Inflammatory macrophage treated with lipopolysaccharide for 4 hours (primary cell): Measurements from ENCODE around the gene FER1L5.

Experiments used
- DNase-seq: peaks from one replicate; pipeline ENCODE4 v3.0.0-alpha.2; 2020

The FER1L5 gene

DNA sequence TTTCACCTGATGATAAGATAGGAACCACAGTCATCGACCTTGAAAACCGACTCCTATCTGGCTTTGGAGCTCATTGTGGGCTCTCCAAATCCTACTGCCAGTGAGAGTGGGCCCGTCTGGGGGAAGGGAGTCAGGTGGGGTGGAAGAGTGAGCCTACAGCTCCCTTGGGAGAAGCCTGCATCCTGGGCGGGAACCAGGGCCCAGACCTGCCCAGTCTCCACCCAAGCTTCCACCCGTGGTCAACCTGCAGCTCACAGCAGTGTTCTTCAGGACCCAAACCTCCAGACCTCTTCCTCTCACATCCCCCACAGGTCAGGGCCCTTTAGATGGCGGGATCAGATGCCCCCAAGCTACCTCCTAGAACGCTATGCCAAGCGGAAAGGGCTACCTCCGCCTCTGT lies 57.1 kb downstream of the FER1L5 start:
- DNase-seq, result no peak

GRCh38 chr2:96700086-96700485 lies 57.5 kb downstream of the FER1L5 start:
- DNase-seq, result no peak

GRCh38 chr2:96701636-96702035 lies 59.1 kb downstream of the FER1L5 start:
- DNase-seq, result no peak

DNA sequence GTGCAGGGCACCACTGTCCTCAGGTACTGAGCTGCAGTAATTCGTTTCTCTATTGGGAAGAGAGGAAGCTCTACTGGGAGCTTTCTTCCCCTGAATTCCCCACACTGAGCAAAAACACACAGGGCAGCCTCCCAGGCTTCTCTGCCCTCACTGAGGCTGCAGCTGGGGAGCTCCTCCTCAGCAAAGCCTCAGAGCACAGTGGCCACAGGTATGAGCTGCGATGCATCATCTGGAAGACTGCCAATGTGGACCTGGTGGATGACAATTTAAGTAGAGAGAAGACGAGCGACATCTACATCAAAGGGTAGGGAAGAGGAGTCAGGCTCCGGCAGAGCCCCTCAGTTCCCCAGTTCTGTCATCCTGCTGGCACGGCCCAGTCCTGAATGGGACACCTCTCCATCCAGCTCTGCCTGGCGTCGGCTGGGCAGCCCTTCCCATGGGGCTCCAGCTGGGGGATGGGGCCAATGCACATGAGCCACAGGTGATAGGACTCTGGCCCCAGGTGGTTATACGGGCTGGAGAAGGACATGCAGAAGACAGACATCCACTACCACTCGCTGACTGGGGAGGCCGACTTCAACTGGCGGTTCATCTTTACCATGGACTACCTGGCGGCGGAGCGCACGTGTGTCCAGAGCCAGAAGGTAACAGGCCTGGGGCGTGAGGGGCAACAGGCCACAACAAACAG lies 59.7 kb downstream of the FER1L5 start:
- no peak for DNase-seq

- no peak for DNase-seq
Measured at GRCh38 chr2:96703021-96703751, 60.6 kb downstream of the FER1L5 start.

GRCh38 chr2:96710985-96711384 lies 68.4 kb downstream of the FER1L5 start:
- DNase-seq, result no peak

DNA sequence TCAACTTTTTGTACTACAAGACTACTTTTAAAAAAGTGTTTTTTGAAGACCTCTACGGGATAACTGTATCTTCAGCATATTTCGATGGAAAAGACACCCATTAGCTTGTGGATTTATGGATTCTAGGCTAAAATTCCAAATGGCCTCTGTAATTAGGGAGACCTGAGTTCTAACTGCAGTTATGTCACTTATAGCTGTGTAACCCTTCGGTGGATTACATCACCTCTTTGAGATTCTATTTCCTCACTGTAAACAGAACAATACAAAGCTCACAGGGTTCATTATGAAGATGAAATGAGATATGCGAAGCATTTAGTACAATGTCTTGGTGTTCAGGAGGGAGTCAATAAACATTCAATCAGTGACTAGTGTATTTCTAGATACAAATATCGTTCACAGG lies 73.1 kb downstream of the FER1L5 start:
- peak; percentile 39 for DNase-seq

DNA sequence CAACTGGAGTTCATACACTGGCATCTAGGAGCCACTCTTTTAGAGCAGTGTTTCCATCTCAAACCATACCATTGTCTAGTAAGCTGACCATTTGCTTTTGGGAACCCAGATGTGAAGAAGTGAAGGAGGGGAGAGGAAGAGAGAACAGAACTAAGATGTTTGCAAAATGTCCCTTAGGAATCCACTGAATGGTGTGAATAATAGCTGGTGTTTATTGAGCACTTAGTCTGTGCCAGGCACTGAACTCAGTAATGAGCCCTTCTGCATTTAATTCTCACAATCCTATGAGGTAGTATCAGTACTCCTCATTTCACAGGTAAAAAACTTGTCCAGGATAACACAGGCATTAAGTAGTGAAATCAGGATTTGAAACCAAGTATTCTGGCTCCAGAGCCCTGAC lies 73.8 kb downstream of the FER1L5 start:
- no peak for DNase-seq

DNA sequence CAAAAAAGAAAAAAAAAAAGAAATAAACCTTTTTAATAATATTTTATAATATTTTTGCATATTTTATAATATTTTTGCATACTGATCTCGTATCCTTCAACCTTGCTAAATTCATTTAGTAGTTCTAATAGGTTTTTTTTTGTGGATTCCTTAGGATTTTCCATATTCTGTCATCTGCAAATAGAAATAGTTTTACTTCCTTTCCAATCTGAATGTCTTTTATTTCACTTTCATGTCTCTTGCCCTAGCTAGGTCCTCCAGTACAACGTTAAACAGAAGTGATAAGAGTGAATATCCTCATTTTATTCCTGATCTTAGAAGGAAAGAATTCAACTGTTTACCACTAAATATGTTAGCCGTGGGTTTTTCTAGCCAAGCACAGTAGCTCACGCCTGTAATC lies 83.6 kb downstream of the FER1L5 start:
- peak; percentile 79 for DNase-seq

DNA sequence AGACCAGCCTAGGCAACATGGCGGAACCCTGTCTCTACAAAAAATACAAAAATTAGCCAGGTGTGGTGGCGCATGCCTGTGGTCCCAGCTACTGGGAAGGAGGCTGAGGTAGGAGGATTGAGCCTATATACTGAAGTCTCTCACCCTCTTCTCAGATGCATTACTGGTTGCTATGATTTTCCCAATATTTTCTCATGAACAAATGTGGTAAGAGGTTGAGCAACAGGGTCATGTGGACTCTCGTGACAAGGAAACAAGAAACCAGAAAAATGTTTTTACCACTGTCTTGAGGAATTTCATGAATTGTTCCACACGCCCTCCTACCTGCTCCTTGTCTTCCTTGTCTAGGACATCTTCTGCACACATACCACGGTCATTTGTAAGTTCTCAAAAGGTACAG lies 84.9 kb downstream of the FER1L5 start:
- peak; percentile 84 for DNase-seq

DNA sequence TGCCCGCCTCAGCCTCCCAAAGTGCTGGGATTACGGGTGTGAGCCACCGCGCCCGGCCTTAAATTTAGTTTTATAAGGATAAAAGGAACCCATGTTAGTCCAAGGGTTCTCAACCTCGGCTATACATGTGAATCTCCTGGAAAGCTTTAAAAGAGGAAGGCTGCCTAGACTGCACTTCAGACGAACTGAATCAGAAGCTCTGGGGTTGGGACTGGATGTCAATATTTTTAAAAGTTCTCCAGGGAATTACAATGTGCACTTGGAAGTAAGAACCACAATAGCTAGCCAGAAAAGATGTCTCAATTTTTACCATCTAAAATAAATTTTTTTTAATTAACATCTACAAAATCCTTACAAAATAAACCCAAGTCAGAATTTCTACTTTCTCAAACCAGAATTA lies 87.2 kb downstream of the FER1L5 start:
- DNase-seq, result no peak

DNA sequence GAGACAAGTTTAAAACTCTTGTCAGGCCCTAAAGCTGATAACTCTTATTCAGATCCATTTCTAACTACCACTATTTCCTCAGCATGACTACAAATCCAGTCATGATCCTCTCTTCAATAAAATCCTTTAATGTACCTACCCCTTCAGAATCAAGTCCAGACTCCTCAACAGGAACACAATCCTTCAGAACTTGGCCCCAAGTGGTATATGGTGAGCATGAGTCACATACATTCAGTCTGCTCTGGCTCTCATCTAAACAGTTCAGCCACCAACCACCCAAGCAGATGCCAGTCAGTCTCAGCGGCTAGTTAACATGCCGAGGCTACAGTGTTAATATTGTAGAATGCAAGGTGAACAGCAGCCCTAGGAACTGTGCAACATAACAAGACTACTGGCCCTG lies 87.6 kb downstream of the FER1L5 start:
- DNase-seq, result no peak

GRCh38 chr2:96733931-96734330 lies 91.4 kb downstream of the FER1L5 start:
- peak; percentile 3 for DNase-seq

- peak; percentile 30 for DNase-seq
Measured at GRCh38 chr2:96734880-96735583, 92.5 kb downstream of the FER1L5 start.

DNA sequence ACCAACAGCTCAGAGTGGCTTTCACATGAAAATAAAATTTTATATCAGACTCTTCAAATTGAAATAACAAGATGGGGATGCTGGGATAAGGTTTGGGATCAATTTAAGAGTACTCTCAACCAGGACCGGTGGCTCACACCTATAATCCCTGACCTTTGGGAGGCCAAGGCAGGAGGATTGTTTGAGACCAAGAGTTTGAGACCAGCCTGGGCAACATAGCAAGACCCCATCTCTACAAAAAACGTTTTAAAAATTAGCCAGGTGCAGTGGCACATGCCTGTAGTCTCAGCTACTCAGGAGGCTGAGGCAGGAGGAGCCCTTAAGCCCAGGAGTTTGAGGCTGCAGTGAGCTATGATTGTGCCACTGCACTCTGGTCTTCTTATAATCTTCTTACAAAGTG lies 94.7 kb downstream of the FER1L5 start:
- no peak for DNase-seq

GRCh38 chr2:96737831-96738230 lies 95.3 kb downstream of the FER1L5 start:
- DNase-seq, result peak; percentile 45

- peak; percentile 5 for DNase-seq
Measured at GRCh38 chr2:96739076-96739632, 96.6 kb downstream of the FER1L5 start.

DNA sequence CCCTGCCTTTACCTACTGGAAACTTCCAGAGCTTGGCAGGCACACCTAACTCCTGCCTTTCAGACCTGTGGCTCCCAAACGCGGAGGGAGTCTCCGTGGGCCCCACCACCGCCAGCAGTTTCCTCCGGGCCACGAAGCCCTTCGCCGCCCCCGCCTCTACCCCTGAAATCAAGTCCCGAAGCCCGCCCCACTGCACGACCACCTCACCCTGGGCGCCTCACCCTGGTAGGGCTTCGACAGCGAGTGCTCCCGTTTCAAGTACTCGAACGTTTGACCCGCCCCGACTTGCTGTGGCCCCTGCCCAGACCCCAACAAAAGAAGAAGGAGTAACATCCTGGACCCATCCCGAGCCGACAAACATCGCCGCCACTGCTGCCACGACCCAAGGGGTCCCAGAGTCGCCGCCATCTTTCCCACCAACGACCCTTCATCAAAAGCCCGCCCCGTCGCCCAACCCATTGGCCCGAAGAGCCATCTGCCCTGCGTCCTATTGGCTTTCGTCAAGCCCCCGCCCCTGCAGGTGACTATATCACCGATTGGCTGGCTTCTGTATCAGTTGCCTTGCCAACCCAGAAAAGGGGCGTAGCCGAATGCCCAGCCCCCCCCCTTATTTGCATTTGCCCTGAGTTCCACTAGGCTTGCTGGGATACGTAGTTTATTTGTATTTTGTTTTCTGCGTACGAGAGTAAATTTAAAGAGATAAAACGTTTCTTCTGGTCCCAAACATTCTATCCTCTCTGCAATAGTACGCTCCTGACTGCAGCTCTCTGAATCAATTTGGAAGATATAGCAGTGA lies 97.3 kb downstream of the FER1L5 start, which contains the start of gene LMAN2L:
Gene LMAN2L, minus strand, starts transcription at position 432 of the 796 bp plus-strand sequence. Its CDS starts 24 bp downstream, at position 408.
- DNase-seq, result peak; percentile 99

DNA sequence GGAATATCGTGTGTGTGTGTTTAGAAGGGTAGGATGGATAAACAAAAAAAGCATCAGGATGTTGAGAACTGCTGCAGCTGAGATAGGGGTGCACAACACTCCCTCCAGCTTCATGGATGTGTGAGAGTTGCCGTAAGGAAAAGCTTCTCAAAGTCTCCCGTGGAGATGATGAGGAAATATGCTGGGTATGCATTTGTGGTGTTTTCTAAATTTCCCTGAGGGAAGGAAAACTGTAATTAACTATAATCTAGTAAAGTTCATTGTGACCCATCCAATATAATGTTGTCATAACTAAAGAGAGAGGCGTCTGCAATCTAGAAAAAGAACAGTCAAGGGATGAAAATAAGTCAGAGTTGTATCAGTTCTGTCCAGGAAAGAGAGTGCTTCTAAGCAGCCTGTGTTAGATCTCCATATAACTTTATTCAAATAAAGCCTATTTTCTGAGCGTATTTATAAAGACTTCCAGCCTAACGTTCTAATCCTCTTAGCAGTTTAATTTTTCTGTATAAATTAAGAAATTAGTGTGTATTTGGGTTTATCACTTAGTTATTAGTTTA lies 104.6 kb downstream of the FER1L5 start:
- DNase-seq, result no peak

DNA sequence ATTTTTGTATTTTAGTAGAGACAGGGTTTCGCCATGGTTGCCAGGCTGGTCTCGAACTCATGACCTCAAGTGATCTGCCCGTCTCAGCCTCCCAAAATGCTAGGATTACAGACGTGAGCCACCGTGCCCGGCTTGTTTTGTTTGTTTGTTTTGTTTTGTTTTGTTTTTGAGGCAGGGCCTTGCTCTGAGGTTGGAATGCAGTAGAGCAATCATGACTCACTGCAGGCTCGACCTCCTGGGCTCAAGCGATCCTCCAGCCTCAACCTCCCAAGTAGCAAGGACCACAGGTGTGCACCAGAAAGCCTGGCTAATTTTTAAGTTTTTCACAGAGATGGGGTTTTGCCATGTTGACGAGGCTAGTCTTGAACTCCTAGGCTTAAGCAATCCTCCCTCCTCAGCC lies 109.2 kb downstream of the FER1L5 start:
- no peak for DNase-seq

- DNase-seq, result no peak
Measured at GRCh38 chr2:96753661-96754282, 111.2 kb downstream of the FER1L5 start.

- DNase-seq, result no peak
Measured at GRCh38 chr2:96754317-96754716, 111.8 kb downstream of the FER1L5 start.
